Measurements from ENCODE around the gene FCF1.

FCF1 gene

DNA sequence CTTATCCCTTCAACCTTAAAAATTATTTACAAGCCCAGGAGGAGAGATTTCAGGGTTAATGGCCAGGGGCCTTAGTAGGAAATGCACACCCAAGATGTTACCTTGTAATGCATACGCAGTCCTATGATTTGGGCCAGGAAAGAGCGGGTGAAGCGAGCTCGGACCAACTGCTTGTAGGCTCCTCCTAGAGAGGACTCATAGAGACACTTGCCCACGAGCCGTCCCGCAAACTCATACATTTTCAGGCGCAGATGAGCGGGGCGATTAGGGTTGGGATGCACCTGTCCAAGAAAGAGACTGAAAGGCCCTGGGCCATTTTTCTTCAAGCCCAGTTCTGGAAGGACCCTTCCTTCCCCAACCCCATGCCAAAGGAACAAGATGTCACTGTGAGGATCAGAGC is 43.1 kb upstream of the FCF1 start:
- POLR2A ChIA-PET = no interaction called here
- TF ChIP-seq LEF1 (IDR thresholded peaks at IDR 0.05; ENCODE audit: borderline replicate concordance) (no peak), CTBP1 (IDR thresholded peaks at IDR 0.05; ENCODE audit: borderline replicate concordance) (no peak), NFRKB (IDR thresholded peaks at IDR 0.05) (no peak), HDGF (IDR thresholded peaks at IDR 0.05; ENCODE audit: borderline replicate concordance) (no peak), FOXK2 (IDR thresholded peaks at IDR 0.05) (no peak), FOXM1 (IDR thresholded peaks at IDR 0.05; ENCODE audit: borderline replicate concordance) (no peak), TARDBP (IDR thresholded peaks at IDR 0.05) (no peak), BHLHE40 (IDR thresholded peaks at IDR 0.05; ENCODE audit: borderline replicate concordance) (no peak), ARNT (IDR thresholded peaks at IDR 0.05) (no peak), SUZ12 (IDR thresholded peaks at IDR 0.05) (no peak)
- CTCF ChIA-PET = no interaction called here
- no peak for DNase-seq (ENCODE audit: extremely low spot score)

DNA sequence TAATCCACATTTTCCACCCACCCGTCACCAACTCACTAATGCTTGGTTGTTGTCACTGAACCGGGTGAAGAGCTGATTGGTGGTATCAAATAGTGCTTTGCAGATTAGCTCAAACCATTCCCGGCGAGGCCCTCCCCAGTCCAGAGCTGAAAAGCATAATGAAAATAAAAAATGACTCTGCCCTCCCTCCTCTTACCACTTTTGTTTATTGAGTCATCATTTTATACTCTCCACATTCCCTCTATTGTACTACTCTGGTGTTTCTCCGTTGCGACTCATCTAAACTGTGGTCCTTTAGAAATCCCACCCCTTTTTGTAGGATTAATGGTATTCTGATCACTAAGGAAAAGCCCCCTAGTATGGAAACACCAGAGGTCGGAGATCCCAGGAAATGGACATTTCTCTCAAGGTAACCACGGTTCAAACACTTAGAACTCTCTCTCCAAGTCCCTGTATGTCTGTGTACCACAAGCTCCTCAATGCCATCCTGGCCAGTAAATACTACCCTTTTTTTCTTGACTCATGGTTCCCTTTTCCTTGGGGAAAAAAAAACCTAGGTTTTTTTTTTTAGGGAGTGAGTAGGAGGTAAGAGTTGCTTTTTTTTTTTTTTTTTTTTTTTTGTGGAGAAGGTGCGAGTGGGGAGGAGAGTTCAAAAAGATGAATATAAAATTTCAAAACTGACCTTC is 42.1 kb upstream of the FCF1 start:
- CTCF ChIA-PET = no interaction called here
- TF ChIP-seq FOXM1 (IDR thresholded peaks at IDR 0.05; ENCODE audit: borderline replicate concordance) (no peak), L3MBTL2 (conservative IDR thresholded peaks at IDR 0.05) (no peak), ARNT (IDR thresholded peaks at IDR 0.05) (no peak), FOXK2 (IDR thresholded peaks at IDR 0.05) (no peak), SP1 (IDR thresholded peaks at IDR 0.05) (no peak), FOXA1 (IDR thresholded peaks at IDR 0.05) (no peak), HDGF (IDR thresholded peaks at IDR 0.05; ENCODE audit: borderline replicate concordance) (no peak)
- POLR2A ChIA-PET = no interaction called here
- no peak for DNase-seq (ENCODE audit: extremely low spot score)

DNA sequence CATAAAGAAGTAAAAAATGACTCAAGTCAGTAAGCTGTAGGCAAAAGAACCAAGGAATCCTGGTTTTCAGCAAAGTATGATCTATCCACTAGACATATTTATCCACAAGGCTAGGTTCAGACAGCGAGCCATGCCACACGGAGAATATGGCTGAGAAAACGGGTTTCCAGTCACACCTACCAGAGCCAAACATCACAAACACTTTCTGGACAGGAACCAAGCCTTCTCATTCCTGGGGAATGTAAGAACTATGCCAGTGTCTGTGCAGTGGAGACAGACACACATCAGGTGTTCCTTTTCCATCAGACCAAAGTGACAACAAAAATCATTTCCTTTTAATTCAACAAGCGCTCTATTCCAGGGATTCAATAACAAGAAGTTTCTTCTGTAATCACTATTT is 41.2 kb upstream of the FCF1 start:
- no peak for DNase-seq (ENCODE audit: extremely low spot score)
- no peak for TF ChIP-seq TARDBP (IDR thresholded peaks at IDR 0.05)
- TF ChIP-seq LEF1 (IDR thresholded peaks at IDR 0.05; ENCODE audit: borderline replicate concordance) = no peak
- TF ChIP-seq SP1 (IDR thresholded peaks at IDR 0.05) = no peak
- TF ChIP-seq HDGF (IDR thresholded peaks at IDR 0.05; ENCODE audit: borderline replicate concordance) = no peak
- no peak for TF ChIP-seq ELF4 (IDR thresholded peaks at IDR 0.05)
- no peak for TF ChIP-seq L3MBTL2 (conservative IDR thresholded peaks at IDR 0.05)
- no peak for TF ChIP-seq FOXM1 (IDR thresholded peaks at IDR 0.05; ENCODE audit: borderline replicate concordance)
- TF ChIP-seq FOXK2 (IDR thresholded peaks at IDR 0.05) = no peak
- TF ChIP-seq CTBP1 (IDR thresholded peaks at IDR 0.05; ENCODE audit: borderline replicate concordance) = no peak
- TF ChIP-seq ZNF384 (IDR thresholded peaks at IDR 0.05) = no peak
- no peak for TF ChIP-seq BHLHE40 (IDR thresholded peaks at IDR 0.05; ENCODE audit: borderline replicate concordance)
- no peak for TF ChIP-seq SUZ12 (IDR thresholded peaks at IDR 0.05)
- no peak for TF ChIP-seq NFRKB (IDR thresholded peaks at IDR 0.05)
- no peak for TF ChIP-seq FOXA1 (IDR thresholded peaks at IDR 0.05)
- TF ChIP-seq, protein P1, sequence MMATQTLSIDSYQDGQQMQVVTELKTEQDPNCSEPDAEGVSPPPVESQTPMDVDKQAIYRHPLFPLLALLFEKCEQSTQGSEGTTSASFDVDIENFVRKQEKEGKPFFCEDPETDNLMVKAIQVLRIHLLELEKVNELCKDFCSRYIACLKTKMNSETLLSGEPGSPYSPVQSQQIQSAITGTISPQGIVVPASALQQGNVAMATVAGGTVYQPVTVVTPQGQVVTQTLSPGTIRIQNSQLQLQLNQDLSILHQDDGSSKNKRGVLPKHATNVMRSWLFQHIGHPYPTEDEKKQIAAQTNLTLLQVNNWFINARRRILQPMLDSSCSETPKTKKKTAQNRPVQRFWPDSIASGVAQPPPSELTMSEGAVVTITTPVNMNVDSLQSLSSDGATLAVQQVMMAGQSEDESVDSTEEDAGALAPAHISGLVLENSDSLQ (IDR thresholded peaks at IDR 0.05) = no peak
- CTCF ChIA-PET = no interaction called here
- POLR2A ChIA-PET = no interaction called here

DNA sequence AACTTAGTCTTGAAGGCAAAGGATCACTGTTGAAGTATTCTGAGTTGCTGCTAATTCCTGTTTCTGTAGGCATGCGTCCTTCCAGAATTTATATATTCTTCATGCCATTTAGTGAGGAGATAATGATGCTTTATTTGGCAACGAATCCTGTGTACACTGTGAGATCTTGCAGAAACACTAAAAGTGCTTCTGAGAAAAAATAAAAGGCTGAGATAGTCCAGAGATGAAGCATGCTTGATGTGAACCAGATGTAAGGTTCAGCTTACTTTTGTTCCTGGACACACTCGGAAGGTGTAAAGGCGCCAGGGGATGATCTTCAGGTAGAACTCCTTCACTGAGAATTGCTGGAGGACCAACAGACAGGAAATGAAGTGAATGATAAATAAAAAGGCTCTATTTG is 39.2 kb upstream of the FCF1 start:
- ChIA-PET POLR2A (no interaction called here), CTCF (no interaction called here)
- no peak for DNase-seq (ENCODE audit: extremely low spot score)
- TF ChIP-seq FOXM1 (IDR thresholded peaks at IDR 0.05; ENCODE audit: borderline replicate concordance) = no peak
- no peak for TF ChIP-seq SUZ12 (IDR thresholded peaks at IDR 0.05)
- no peak for TF ChIP-seq ELF4 (IDR thresholded peaks at IDR 0.05)
- TF ChIP-seq NFRKB (IDR thresholded peaks at IDR 0.05) = no peak
- no peak for TF ChIP-seq ARNT (IDR thresholded peaks at IDR 0.05)
- TF ChIP-seq, protein P1 (IDR thresholded peaks at IDR 0.05) = no peak

DNA sequence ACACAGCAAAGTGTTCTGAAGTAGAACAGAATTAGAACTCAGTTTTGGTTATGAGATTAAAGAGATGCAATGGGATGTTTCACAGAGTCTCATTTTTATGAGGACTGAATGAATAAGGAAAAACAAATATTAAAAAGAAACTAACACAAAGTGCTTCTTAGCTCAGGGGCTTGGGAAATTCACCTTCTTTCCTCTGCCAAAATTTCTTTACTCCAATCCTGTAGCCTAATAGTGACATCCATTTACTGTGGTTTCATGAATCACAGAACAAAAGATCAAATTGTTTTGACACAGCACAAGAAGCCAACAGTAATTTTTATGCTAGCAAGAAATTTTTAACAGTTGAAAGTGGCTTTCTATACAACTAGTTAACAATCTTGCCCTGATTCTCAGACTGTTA is 37.7 kb upstream of the FCF1 start:
- POLR2A ChIA-PET = no interaction called here
- TF ChIP-seq SUZ12 (IDR thresholded peaks at IDR 0.05) = no peak
- TF ChIP-seq HDGF (IDR thresholded peaks at IDR 0.05; ENCODE audit: borderline replicate concordance) = no peak
- TF ChIP-seq SP1 (IDR thresholded peaks at IDR 0.05) = no peak
- TF ChIP-seq FOXA1 (IDR thresholded peaks at IDR 0.05) = no peak
- TF ChIP-seq ZNF384 (IDR thresholded peaks at IDR 0.05) = no peak
- TF ChIP-seq BHLHE40 (IDR thresholded peaks at IDR 0.05; ENCODE audit: borderline replicate concordance) = no peak
- no peak for TF ChIP-seq ARNT (IDR thresholded peaks at IDR 0.05)
- TF ChIP-seq ELF4 (IDR thresholded peaks at IDR 0.05) = no peak
- no peak for TF ChIP-seq NFRKB (IDR thresholded peaks at IDR 0.05)
- TF ChIP-seq FOXK2 (IDR thresholded peaks at IDR 0.05) = no peak
- TF ChIP-seq FOXM1 (IDR thresholded peaks at IDR 0.05; ENCODE audit: borderline replicate concordance) = no peak
- no peak for TF ChIP-seq L3MBTL2 (conservative IDR thresholded peaks at IDR 0.05)

DNA sequence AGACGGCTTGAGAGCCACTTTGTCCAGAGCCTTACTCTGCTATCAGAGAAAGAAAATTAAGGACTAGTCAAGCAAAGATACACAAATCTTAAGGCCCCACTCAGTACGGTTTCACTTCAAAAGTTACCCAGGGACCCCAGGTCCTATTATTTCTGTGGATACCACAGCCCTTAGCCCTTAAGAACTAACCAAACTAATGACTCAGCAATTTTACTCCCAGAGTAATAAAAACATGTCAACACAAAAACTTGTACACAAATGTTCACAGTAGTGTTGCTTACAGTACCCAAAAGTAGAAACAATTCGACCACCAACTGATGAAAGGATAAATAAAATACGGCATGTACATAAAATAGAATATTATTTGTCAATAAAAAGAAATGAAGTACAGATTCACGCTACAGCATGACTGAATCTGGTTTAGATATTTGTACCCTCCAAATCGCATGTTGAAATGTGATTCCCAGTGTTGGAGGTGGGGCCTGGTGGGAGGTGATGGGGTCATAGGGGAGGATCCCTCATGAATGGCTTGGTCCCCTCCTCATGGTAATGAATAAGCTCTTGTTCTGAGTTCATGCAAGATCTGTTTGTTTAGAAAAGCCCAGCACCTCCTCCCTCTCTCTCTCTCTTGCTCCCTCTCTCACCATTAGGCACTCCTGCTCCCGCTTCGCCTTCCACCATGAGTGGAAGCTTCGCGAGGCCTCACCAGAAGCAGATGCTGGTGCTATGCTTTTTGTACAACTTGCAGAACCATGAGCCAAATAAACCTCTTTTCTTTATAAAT is 30.6 kb upstream of the FCF1 start:
- POLR2A ChIA-PET = no interaction called here
- CTCF ChIA-PET = no interaction called here

More for the DNA sequence above, 37.7 kb upstream of the FCF1 start:
- DNase-seq (ENCODE audit: extremely low spot score) = no peak
- CTCF ChIA-PET = no interaction called here

More for the DNA sequence above, 30.6 kb upstream of the FCF1 start:
- TF ChIP-seq CTBP1 (IDR thresholded peaks at IDR 0.05; ENCODE audit: borderline replicate concordance) (no peak), SP1 (IDR thresholded peaks at IDR 0.05) (no peak), TARDBP (IDR thresholded peaks at IDR 0.05) (no peak), FOXM1 (IDR thresholded peaks at IDR 0.05; ENCODE audit: borderline replicate concordance) (no peak), HDGF (IDR thresholded peaks at IDR 0.05; ENCODE audit: borderline replicate concordance) (no peak), BHLHE40 (IDR thresholded peaks at IDR 0.05; ENCODE audit: borderline replicate concordance) (no peak), SUZ12 (IDR thresholded peaks at IDR 0.05) (no peak), ARNT (IDR thresholded peaks at IDR 0.05) (no peak), NFRKB (IDR thresholded peaks at IDR 0.05) (no peak), L3MBTL2 (conservative IDR thresholded peaks at IDR 0.05) (no peak)
- TF ChIP-seq, protein P1 (IDR thresholded peaks at IDR 0.05) = no peak
- no peak for DNase-seq (ENCODE audit: extremely low spot score)
